HG02759 (cell line): ENCODE data around the gene ATP1B3.
"Not testable (repeated sequence)": the region's sequence is repeated elsewhere in the genome, so short reads cannot be mapped to it uniquely, and the experiment has no call there.

Experiments used
- ATAC-seq: cut with Tn5 transposase; IDR thresholded peaks from one replicate; pipeline ENCODE4 v1.9.1; 2021; ENCODE audit warnings: mild to moderate bottlenecking, moderate library complexity; ENCODE audit not compliant: unreplicated experiment

Gene ATP1B3

GRCh38 chr3:141941093-141941492 is 64.7 kb downstream of the ATP1B3 start:
- no peak for ATAC-seq

GRCh38 chr3:141942006-141942405 is 65.6 kb downstream of the ATP1B3 start:
- no peak for ATAC-seq

GRCh38 chr3:141945726-141946485 is 69.5 kb downstream of the ATP1B3 start:
- no peak for ATAC-seq

GRCh38 chr3:141949399-141949798 is 73.0 kb downstream of the ATP1B3 start:
- ATAC-seq, result no peak

GRCh38 chr3:141949972-141950371 is 73.5 kb downstream of the ATP1B3 start:
- ATAC-seq, result no peak

- no peak for ATAC-seq
Observed at GRCh38 chr3:141950572-141951493, 74.4 kb downstream of the ATP1B3 start.

GRCh38 chr3:141952611-141953010 is 76.2 kb downstream of the ATP1B3 start:
- ATAC-seq, result no peak

DNA sequence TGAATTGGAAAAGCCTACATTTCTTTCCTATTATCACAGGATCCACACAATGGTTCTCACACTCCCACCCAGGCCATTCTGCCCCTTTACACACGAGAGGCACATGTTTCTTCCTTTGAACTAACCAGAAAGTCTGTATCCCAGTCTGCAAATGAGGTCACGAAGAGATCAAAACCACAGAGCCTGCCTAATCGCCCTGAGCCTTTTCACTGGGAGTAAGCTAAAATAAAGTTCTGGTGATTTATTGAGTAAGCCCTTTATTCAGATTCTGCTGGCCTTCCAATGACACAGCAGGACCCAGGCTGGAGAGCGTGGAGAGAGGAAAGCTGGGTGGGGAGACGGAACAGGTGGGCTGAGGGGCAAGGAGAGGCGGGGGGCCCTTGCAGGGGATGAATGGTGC is 78.7 kb downstream of the ATP1B3 start:
- ATAC-seq, result no peak

- ATAC-seq, result no peak
Observed at GRCh38 chr3:141959589-141960554, 83.4 kb downstream of the ATP1B3 start.

DNA sequence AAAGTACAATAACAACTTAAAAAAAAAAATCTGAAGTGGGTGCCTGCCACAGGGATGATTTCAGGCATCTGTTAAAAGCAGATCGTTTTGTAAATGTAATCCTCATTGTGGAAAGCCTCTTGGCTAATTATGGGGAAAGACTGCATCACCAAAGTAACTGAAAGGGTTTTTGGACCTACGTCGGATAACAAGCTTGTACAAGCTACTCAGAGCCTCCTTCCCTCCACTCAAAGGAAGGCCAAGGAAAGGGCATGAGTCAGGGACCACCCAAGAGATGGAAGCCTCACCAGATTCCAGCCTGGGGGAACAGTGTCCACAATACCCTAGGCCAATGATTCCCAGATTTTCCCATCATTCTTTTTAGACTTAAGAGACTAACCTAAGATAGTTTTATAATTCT is 84.3 kb downstream of the ATP1B3 start:
- ATAC-seq, result no peak

DNA sequence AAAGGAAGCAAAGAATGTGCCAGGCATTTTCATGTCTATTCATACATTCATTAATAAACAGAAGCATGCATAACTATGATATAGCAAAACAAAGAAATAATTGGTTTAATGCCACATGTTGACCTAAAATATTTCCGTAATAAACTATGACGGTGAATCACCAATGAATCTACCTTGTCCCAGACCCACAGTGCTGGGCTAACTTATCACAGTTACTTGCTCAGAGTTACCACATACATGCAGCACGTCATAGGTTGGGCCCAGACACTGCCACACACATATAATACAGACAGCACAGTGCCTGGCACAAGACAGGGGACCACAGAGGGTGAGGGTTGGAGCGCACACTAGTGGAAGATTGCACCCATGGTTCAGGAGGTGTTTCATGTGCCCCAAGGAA is 86.9 kb downstream of the ATP1B3 start:
- no peak for ATAC-seq

GRCh38 chr3:141965471-141965870 is 89.0 kb downstream of the ATP1B3 start:
- no peak for ATAC-seq

GRCh38 chr3:141969711-141970110 is 93.3 kb downstream of the ATP1B3 start:
- ATAC-seq, result no peak

- ATAC-seq, result no peak
Observed at GRCh38 chr3:141971571-141971970, 95.1 kb downstream of the ATP1B3 start.

DNA sequence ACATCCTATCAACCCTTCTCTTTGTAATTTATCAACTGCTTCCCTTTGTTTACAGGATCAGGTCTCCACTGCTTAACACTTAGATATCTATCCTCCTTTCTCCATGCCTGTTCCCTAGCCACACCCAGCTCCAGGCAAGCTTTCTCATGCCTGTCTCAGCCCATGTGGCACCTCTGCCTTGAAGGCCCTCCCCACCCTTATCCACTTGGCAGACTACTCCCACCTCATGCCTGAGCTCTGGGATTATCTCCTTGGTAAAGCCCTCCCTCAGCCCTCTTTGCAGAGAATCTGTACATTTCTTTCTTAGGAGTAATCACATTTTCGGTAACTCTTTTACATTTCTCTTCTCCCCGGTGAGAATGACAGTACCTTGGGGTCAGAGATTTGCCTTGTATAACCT is 96.0 kb downstream of the ATP1B3 start:
- no peak for ATAC-seq

GRCh38 chr3:141974777-141975176 is 98.3 kb downstream of the ATP1B3 start:
- not testable (repeated sequence) for ATAC-seq
